Measurements from ENCODE around the gene CDCP1.

The CDCP1 gene

DNA sequence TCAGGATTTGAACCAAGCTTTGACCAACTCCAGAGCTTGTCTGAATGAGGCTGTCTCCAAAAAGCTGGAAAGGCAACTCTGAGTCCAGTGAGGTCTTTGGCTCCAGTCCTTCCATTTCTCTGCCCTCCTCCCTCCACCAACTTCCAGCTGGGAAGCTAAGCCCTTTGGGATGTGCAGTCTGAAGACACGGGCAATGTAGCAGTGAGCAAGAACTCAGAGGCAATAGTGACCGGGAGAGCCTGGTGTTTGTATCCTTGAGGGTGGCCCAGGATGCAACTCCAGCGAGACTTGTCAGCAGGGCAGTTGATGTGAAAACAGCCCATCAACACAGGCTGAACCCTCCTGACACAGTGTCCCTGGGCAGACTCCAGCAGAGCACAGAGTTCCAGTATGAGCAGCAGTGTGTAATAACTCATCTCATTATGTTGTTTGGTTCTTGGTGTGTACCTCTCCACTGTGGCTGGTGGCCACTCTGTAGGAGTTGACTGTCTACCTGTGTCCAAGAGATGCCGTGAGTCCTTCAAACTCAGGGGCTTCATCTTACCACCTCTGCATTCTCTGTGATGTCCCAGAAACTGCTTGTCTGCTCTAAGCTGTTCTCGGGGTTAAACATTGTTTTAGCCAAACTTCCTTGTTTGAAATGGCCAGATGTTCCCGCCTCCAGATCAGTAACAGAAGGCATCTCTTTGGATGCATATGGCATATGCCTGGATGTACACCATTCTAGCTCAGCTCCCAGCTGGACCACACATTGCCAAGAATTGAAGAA, 6.6 kb downstream of the CDCP1 start:
- Histone ChIP-seq H3K9ac (ENCODE audit: low read depth, low read length, poor library complexity) (no peak overlapping the region), H3K79me1 (ENCODE audit: low read depth, low read length) (no peaks in the 10 kb centered on the region), H3K4me2 (ENCODE audit: insufficient read depth, low read length, poor library complexity, severe bottlenecking) (no peak overlapping the region), H3K4me3 (ENCODE audit: low read length in 2 of 2) (no peak overlapping the region), H3K27ac (replicated peaks; ENCODE audit: low read length) (no peak overlapping the region), H2BK120ac (ENCODE audit: low read depth, low read length) (no peak overlapping the region), H4K91ac (ENCODE audit: low read depth, low read length, poor library complexity) (no peak overlapping the region), H3K14ac (ENCODE audit: low read length) (no peak overlapping the region), H3K23ac (ENCODE audit: low read depth, low read length, poor library complexity) (no peak overlapping the region), H2BK12ac (ENCODE audit: low read length) (no peak overlapping the region), H2BK15ac (ENCODE audit: low read length) (no peak overlapping the region), H4K8ac (ENCODE audit: low read depth, low read length) (no peak overlapping the region), H3K18ac (ENCODE audit: low read length) (no peak overlapping the region), H2BK5ac (ENCODE audit: low read length) (no peak overlapping the region), H3K27me3 (ENCODE audit: control insufficient read depth in 3 of 3, insufficient read depth in 3 of 3, low read depth in 1 of 3, low read length in 3 of 3) (peaks cover 0 to 10% (median 10%) of the 10 kb centered on the region in 3 experiments), H2AK5ac (ENCODE audit: low read depth, low read length) (no peak overlapping the region), H2AFZ (ENCODE audit: low read length) (no peak overlapping the region), H3K9me3 (replicated peaks in 1 of 2; ENCODE audit: control insufficient read depth in 2 of 2, insufficient read depth in 1 of 2, low read depth in 1 of 2, low read length in 2 of 2) (no peaks in the 10 kb centered on the region), H3K4ac (ENCODE audit: low read length) (no peak overlapping the region), H3K36me3 (replicated peaks in 1 of 2; ENCODE audit: control insufficient read depth in 2 of 2, insufficient read depth in 2 of 2, low read length in 2 of 2) (no peaks in the 10 kb centered on the region), H3K4me1 (ENCODE audit: control insufficient read depth in 2 of 2, insufficient read depth in 1 of 2, low read depth in 1 of 2, low read length in 2 of 2) (peaks cover 0 to 4% of the 10 kb centered on the region in 2 donors)
- DNase-seq (ENCODE audit: low spot score) = no peak
- no CpG with 5 or more reads among the region's 6 CpGs for WGBS, 2 donors (ENCODE audit: extremely low coverage in 2 of 2, insufficient read length in 2 of 2, insufficient replicate concordance in 1 of 2)

DNA sequence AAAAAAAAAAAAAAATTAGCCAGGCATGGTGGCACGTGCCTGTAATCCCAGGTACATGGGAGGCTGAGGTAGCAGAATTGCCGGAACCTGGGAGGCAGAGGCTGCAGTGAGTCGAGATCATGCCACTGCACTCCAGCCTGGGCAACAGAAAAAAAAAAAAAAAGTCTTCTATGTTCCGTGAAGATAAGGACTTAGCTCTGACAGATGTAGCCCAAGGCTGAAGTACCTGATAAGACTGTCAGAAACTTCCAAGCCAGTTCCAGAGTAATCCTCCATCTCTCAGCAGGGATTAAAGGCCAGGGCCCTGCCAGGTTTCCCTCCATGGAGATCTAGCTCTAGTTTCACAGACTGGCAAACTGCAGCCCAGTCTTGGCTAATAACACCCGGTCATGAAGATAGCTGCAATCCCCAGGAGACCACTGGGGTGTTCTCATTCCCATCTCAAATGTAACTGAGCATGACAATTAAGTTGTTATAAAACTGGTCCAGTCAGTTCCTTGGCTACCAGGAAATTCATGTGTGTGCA, 8.5 kb downstream of the CDCP1 start:
- no peak overlapping the region for H2BK120ac ChIP-seq (ENCODE audit: low read depth, low read length)
- H3K27me3 ChIP-seq (ENCODE audit: control insufficient read depth in 3 of 3, insufficient read depth in 3 of 3, low read depth in 1 of 3, low read length in 3 of 3) = no peaks in the 10 kb centered on the region
- no peak overlapping the region for H3K4ac ChIP-seq (ENCODE audit: low read length)
- no peak overlapping the region for H3K14ac ChIP-seq (ENCODE audit: low read length)
- DNase-seq (ENCODE audit: low spot score) = no peak
- H3K27ac ChIP-seq (replicated peaks; ENCODE audit: low read length) = no peak overlapping the region
- H2AFZ ChIP-seq (ENCODE audit: low read length) = no peak overlapping the region
- no peaks in the 10 kb centered on the region for H3K79me1 ChIP-seq (ENCODE audit: low read depth, low read length)
- no peaks in the 10 kb centered on the region for H3K9me3 ChIP-seq (replicated peaks in 1 of 2; ENCODE audit: control insufficient read depth in 2 of 2, insufficient read depth in 1 of 2, low read depth in 1 of 2, low read length in 2 of 2)
- no peaks in the 10 kb centered on the region for H3K4me1 ChIP-seq (ENCODE audit: control insufficient read depth in 2 of 2, insufficient read depth in 1 of 2, low read depth in 1 of 2, low read length in 2 of 2)
- H3K4me2 ChIP-seq (ENCODE audit: insufficient read depth, low read length, poor library complexity, severe bottlenecking) = no peak overlapping the region
- H3K18ac ChIP-seq (ENCODE audit: low read length) = no peak overlapping the region
- no peak overlapping the region for H3K9ac ChIP-seq (ENCODE audit: low read depth, low read length, poor library complexity)
- H3K36me3 ChIP-seq (replicated peaks in 1 of 2; ENCODE audit: control insufficient read depth in 2 of 2, insufficient read depth in 2 of 2, low read length in 2 of 2) = no peaks in the 10 kb centered on the region
- H3K4me3 ChIP-seq (ENCODE audit: low read length in 2 of 2) = no peak overlapping the region
- H2BK15ac ChIP-seq (ENCODE audit: low read length) = no peak overlapping the region
- H2BK5ac ChIP-seq (ENCODE audit: low read length) = no peak overlapping the region
- WGBS, 2 donors (ENCODE audit: extremely low coverage in 2 of 2, insufficient read length in 2 of 2, insufficient replicate concordance in 1 of 2) = no CpG with 5 or more reads among the region's 5 CpGs
- no peak overlapping the region for H4K8ac ChIP-seq (ENCODE audit: low read depth, low read length)
- no peak overlapping the region for H2BK12ac ChIP-seq (ENCODE audit: low read length)
- no peak overlapping the region for H3K23ac ChIP-seq (ENCODE audit: low read depth, low read length, poor library complexity)
- no peak overlapping the region for H2AK5ac ChIP-seq (ENCODE audit: low read depth, low read length)
- no peak overlapping the region for H4K91ac ChIP-seq (ENCODE audit: low read depth, low read length, poor library complexity)

DNA sequence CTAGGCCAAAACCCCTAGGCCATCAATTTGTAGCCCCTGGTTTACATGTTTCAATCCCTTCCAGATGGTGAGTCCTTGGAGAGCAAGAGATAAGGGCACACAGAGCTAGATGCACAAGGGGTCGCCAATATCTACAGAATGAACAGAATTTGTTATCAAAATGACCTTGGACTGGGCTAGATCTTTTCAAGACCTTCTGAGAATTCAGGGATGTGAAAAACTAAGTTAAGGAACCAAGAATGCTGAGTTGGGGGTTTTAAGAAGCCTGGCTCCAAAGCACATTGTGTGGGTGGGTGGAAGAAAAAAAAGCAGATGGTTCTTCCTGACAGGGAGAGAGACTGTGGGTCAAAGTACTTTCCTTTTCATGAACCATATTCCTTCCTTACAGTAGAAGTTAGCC, 10.2 kb downstream of the CDCP1 start:
- H3K9me3 ChIP-seq (replicated peaks in 1 of 2; ENCODE audit: control insufficient read depth in 2 of 2, insufficient read depth in 1 of 2, low read depth in 1 of 2, low read length in 2 of 2) = no peaks in the 10 kb centered on the region
- H3K4me2 ChIP-seq (ENCODE audit: insufficient read depth, low read length, poor library complexity, severe bottlenecking) = no peak overlapping the region
- H2AFZ ChIP-seq (ENCODE audit: low read length) = no peak overlapping the region
- no peak overlapping the region for H2BK15ac ChIP-seq (ENCODE audit: low read length)
- H4K91ac ChIP-seq (ENCODE audit: low read depth, low read length, poor library complexity) = no peak overlapping the region
- H3K79me1 ChIP-seq (ENCODE audit: low read depth, low read length) = no peaks in the 10 kb centered on the region
- no peak overlapping the region for H3K18ac ChIP-seq (ENCODE audit: low read length)
- no peaks in the 10 kb centered on the region for H3K4me1 ChIP-seq (ENCODE audit: control insufficient read depth in 2 of 2, insufficient read depth in 1 of 2, low read depth in 1 of 2, low read length in 2 of 2)
- H2AK5ac ChIP-seq (ENCODE audit: low read depth, low read length) = no peak overlapping the region
- H3K9ac ChIP-seq (ENCODE audit: low read depth, low read length, poor library complexity) = no peak overlapping the region
- no peak overlapping the region for H3K4me3 ChIP-seq (ENCODE audit: low read length in 2 of 2)
- no peak overlapping the region for H2BK12ac ChIP-seq (ENCODE audit: low read length)
- no peaks in the 10 kb centered on the region for H3K27me3 ChIP-seq (ENCODE audit: control insufficient read depth in 3 of 3, insufficient read depth in 3 of 3, low read depth in 1 of 3, low read length in 3 of 3)
- no peak overlapping the region for H3K4ac ChIP-seq (ENCODE audit: low read length)
- no peak overlapping the region for H2BK5ac ChIP-seq (ENCODE audit: low read length)
- H3K36me3 ChIP-seq (replicated peaks in 1 of 2; ENCODE audit: control insufficient read depth in 2 of 2, insufficient read depth in 2 of 2, low read length in 2 of 2) = no peaks in the 10 kb centered on the region
- no peak overlapping the region for H3K14ac ChIP-seq (ENCODE audit: low read length)
- DNase-seq (ENCODE audit: low spot score) = no peak
- H4K8ac ChIP-seq (ENCODE audit: low read depth, low read length) = no peak overlapping the region
- H2BK120ac ChIP-seq (ENCODE audit: low read depth, low read length) = no peak overlapping the region
- H3K23ac ChIP-seq (ENCODE audit: low read depth, low read length, poor library complexity) = no peak overlapping the region
- no CpG with 5 or more reads among the region's 1 CpG for WGBS, 2 donors (ENCODE audit: extremely low coverage in 2 of 2, insufficient read length in 2 of 2, insufficient replicate concordance in 1 of 2)
- no peak overlapping the region for H3K27ac ChIP-seq (replicated peaks; ENCODE audit: low read length)

- no peak overlapping the region for H3K18ac ChIP-seq (ENCODE audit: low read length)
- H3K4me3 ChIP-seq (ENCODE audit: low read length in 2 of 2) = no peak overlapping the region
- no CpG with 5 or more reads among the region's 5 CpGs for WGBS, 2 donors (ENCODE audit: extremely low coverage in 2 of 2, insufficient read length in 2 of 2, insufficient replicate concordance in 1 of 2)
Observed at GRCh38 chr3:45134758-45135521, 11.2 kb downstream of the CDCP1 start.

More at GRCh38 chr3:45134758-45135521, 11.2 kb downstream of the CDCP1 start:
- H3K9ac ChIP-seq (ENCODE audit: low read depth, low read length, poor library complexity) = no peak overlapping the region
- H3K4ac ChIP-seq (ENCODE audit: low read length) = no peak overlapping the region
- no peaks in the 10 kb centered on the region for H3K27me3 ChIP-seq (ENCODE audit: control insufficient read depth in 3 of 3, insufficient read depth in 3 of 3, low read depth in 1 of 3, low read length in 3 of 3)
- no peak overlapping the region for H3K14ac ChIP-seq (ENCODE audit: low read length)
- no peaks in the 10 kb centered on the region for H3K9me3 ChIP-seq (replicated peaks in 1 of 2; ENCODE audit: control insufficient read depth in 2 of 2, insufficient read depth in 1 of 2, low read depth in 1 of 2, low read length in 2 of 2)
- H2BK5ac ChIP-seq (ENCODE audit: low read length) = no peak overlapping the region
- no peak overlapping the region for H2BK15ac ChIP-seq (ENCODE audit: low read length)
- H2AFZ ChIP-seq (ENCODE audit: low read length) = no peak overlapping the region
- H4K8ac ChIP-seq (ENCODE audit: low read depth, low read length) = no peak overlapping the region
- no peak overlapping the region for H3K27ac ChIP-seq (replicated peaks; ENCODE audit: low read length)
- no peak overlapping the region for H3K23ac ChIP-seq (ENCODE audit: low read depth, low read length, poor library complexity)
- no peaks in the 10 kb centered on the region for H3K4me1 ChIP-seq (ENCODE audit: control insufficient read depth in 2 of 2, insufficient read depth in 1 of 2, low read depth in 1 of 2, low read length in 2 of 2)
- no peak overlapping the region for H2BK12ac ChIP-seq (ENCODE audit: low read length)
- H3K36me3 ChIP-seq (replicated peaks in 1 of 2; ENCODE audit: control insufficient read depth in 2 of 2, insufficient read depth in 2 of 2, low read length in 2 of 2) = no peaks in the 10 kb centered on the region
- H4K91ac ChIP-seq (ENCODE audit: low read depth, low read length, poor library complexity) = no peak overlapping the region
- H2AK5ac ChIP-seq (ENCODE audit: low read depth, low read length) = no peak overlapping the region
- DNase-seq (ENCODE audit: low spot score) = no peak
- H2BK120ac ChIP-seq (ENCODE audit: low read depth, low read length) = no peak overlapping the region
- no peaks in the 10 kb centered on the region for H3K79me1 ChIP-seq (ENCODE audit: low read depth, low read length)
- no peak overlapping the region for H3K4me2 ChIP-seq (ENCODE audit: insufficient read depth, low read length, poor library complexity, severe bottlenecking)

Measured in neuronal stem cell (in vitro differentiated cells).